ENCODE measurements around the gene AKAP5.

The AKAP5 gene

DNA sequence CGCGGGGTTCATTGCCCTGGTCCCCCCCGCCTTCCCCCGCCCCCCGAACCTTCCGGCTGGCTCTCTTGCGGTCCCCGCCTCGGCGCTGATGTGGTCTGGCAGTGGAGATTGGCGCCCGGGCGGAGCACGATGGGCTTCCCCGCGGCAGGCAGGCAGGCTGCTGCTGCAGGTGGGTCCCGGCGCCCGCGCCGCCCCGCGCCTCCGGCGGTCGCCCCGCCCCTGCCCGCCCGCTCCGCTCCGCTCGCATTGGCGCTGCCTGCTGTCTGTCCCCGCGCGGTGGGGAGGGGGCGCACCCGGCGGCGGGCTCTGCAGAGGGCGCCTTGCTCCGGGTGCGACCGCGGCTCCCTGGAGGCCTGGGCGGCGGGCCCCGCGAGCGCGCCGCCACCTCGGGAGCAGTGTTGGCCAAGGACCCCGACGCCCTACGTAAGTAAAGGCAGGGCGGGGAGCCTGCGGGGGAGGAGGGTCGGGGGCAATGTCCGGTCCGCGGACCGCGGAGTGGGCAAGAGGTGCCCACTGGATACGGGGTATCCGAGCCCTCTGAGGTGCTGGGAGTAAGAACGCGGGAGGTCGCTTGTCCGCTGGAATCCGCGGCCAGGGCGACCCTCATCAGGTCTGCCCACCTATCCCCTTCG, at the start of gene AKAP5:
AKAP5 (plus strand) TSS at position 309 of the 632 bp plus-strand sequence. CDS start 2,896 bp downstream, outside the sequence.
- no peak for FAIRE-seq

- FAIRE-seq, result no peak
Measured at GRCh38 chr14:64416348-64416932, 48.9 kb upstream of the AKAP5 start.

DNA sequence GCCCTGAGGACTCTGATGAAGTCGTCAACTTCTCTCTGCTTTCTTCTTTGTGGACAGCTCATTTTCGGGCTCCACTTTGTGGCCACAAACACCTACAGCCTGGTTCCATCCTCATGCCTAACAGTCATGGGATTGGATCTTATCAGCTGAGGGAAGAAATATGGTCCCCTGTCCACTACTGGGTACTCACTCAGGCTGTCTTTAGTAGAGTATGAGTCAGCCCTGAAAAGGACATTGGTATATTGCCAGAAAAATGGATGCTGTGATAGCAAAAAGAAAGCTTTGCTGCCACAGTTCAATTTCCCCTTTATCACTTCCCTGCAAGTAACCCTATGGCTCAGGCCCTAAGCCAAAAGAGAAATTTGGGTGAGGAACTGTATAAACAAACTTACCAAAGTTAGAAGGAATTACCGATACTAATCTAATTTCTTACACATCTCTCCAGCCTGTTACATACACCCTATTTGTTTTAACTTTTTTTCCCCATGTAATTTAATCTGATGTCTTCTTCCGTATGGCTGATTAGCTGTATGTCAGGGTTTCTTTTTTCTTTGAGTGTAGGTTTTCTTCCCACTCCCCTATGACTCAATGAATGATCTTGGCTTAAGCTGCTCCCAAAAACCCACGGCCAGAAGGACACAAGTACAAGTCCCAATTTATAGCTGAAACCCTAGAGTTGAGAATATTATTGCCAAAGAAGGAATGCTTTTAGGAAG, 48.1 kb upstream of the AKAP5 start:
- no peak for FAIRE-seq

- no peak for FAIRE-seq
Measured at GRCh38 chr14:64417771-64418125, 47.6 kb upstream of the AKAP5 start.

GRCh38 chr14:64419003-64419402, 46.3 kb upstream of the AKAP5 start:
- FAIRE-seq, result no peak

DNA sequence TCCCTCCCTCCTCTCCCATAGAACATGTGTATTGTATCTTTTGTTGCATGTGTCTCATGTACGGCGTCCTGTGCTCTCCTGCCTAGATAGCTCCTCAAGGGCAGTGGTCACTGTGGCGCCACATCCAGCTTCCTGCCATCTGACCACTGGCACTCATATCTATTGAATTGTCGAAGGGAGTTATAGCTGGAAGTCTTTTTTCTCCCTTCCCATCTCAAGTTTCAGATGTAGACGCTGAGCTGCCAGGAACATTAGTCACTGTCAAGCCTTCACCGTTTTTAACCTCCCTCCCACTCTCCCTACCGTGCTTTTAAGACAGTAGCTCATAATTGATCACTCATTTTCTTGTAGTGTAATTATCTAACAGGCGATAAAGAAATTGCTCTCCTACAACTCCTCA, 44.1 kb upstream of the AKAP5 start:
- FAIRE-seq, result no peak

- no peak for FAIRE-seq
Measured at GRCh38 chr14:64422005-64422404, 43.3 kb upstream of the AKAP5 start.

DNA sequence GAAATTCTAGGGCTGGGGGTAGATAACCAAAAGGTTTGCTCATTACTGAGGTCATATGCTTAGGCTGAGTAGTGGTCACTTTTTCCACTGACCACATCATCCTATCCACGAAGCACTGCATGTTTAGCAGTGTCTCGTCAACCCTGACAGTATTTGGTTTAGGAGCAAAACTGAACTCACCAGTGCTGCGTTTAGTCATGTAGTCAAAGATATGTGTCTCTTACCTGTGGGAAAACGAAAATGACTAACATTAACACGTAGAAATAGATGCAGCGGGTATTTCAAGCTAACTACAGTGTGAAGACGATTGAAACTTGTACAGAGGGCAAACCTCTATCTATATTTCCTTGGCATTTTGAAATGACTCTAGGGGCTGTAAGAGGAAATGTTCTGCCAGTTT, 42.5 kb upstream of the AKAP5 start:
- FAIRE-seq, result no peak

GRCh38 chr14:64423987-64424386, 41.3 kb upstream of the AKAP5 start:
- FAIRE-seq, result no peak

- no peak for FAIRE-seq
Measured at GRCh38 chr14:64434528-64434927, 30.8 kb upstream of the AKAP5 start.

- no peak for FAIRE-seq
Measured at GRCh38 chr14:64438181-64438841, 27.0 kb upstream of the AKAP5 start.

- no peak for FAIRE-seq
Measured at GRCh38 chr14:64439141-64439540, 26.2 kb upstream of the AKAP5 start.

- no peak for FAIRE-seq
Measured at GRCh38 chr14:64440494-64440893, 24.8 kb upstream of the AKAP5 start.

- no peak for FAIRE-seq
Measured at GRCh38 chr14:64442300-64442988, 22.9 kb upstream of the AKAP5 start.

GRCh38 chr14:64444140-64444539, 21.2 kb upstream of the AKAP5 start:
- FAIRE-seq, result no peak

- FAIRE-seq, result no peak
Measured at GRCh38 chr14:64444984-64445845, 20.1 kb upstream of the AKAP5 start.

DNA sequence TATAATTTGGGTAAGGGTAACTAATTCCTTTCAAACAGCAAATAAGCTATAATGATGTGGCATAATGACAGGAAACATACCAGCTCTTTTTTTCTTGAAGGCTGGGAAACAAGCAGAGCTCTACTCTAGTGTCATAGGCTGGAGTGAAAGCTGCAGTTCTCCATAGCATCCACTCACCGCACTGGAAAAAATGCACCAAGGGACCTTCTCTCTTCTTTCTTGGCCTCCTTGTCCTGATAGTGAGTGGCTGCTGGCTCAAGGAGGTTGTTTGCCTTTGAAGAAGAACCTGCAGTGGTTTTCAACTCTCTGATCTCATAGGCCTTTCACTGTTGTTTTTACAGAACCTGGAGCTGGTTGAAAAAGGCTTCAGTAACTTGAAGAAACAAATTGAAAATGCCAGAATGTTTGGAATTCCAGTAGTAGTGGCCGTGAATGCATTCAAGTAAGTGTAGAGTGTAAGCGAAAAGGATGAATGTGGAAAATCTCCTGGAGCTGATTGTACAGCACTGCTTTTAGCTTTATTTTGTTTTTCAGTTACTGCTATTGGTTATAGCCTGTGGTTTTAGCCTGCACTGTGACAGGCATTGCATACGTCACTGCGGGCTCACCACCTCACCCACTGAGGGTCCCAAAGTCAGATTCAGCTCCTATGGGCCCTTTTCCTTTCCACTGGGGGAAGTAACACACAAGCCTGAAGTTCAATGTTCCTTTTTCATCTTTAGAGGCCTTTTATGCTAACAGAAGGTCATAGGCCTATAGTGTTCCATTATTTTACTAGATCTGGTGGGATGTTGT, 17.2 kb upstream of the AKAP5 start:
- no peak for FAIRE-seq

- FAIRE-seq, result no peak
Measured at GRCh38 chr14:64450255-64450654, 15.0 kb upstream of the AKAP5 start.

DNA sequence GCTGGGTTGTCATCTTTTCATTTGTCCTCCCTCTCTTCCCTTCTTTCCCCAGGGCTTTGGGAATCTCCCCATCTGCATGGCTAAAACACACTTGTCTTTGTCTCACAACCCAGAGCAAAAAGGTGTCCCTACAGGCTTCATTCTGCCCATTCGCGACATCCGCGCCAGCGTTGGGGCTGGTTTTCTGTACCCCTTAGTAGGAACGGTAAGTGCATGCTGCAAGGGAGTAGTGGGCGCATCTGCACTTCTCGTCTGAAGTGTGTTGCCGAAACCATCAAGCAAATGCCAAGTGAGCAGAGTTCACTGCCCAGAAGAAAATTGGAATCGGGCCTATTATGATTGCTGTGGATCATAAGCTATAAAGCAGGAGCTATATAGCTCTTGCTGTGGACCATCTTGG, 10.6 kb upstream of the AKAP5 start:
- FAIRE-seq, result no peak

- FAIRE-seq, result no peak
Measured at GRCh38 chr14:64459405-64460136, 5.7 kb upstream of the AKAP5 start.

DNA sequence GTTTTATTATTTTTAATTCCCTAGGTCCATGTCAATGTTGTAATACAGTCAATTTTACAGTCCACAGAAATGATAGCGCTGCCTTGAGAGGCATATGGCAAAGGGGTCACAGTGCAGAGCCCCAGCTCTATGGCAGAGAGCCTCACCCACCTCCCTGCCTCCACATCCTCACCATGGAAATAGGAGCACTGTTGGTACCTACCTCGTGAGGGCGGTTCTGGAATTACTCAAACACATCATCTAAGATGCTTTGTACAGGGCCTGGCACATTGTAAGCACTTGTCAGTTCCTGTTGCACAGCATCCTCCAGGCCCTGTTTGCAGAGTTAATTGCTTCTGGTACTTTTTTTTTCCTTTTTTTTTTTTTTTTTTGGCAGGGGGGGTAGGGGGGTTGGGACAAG, 4.1 kb upstream of the AKAP5 start:
- no peak for FAIRE-seq

Data from G401.6 (cell line).